ENCODE data around the gene NDUFC1.
A peak's percentile ranks its signal among the peaks of the same experiment; 100 is the strongest.

GRCh38 chr4:139301821-139302611 is at the start of gene NDUFC1:
- TF ChIP-seq CTCF (IDR thresholded peaks at IDR 0.05) (peak in 3 of 6 experiments; percentile 20 to 49 (median 45)), POLR2A (IDR thresholded peaks at IDR 0.05) (peak in 1 of 2 donors; percentile 62)
